ENCODE measurements around the gene ADH1C.
"Not testable (repeated sequence)": the region's sequence is repeated elsewhere in the genome, so short reads cannot be mapped to it uniquely, and the experiment has no call there.

ADH1C gene

GRCh38 chr4:99352602-99353537 lies at the start of gene ADH1C:
Gene ADH1C, minus strand, starts transcription at chr4:99352746. Its CDS starts 71 bp downstream, at chr4:99352675.
- no peak for DNase-seq (ENCODE audit: low spot score)

- no peak for DNase-seq (ENCODE audit: low spot score)
Measured at GRCh38 chr4:99400831-99401230, 48.3 kb upstream of the ADH1C start.

DNA sequence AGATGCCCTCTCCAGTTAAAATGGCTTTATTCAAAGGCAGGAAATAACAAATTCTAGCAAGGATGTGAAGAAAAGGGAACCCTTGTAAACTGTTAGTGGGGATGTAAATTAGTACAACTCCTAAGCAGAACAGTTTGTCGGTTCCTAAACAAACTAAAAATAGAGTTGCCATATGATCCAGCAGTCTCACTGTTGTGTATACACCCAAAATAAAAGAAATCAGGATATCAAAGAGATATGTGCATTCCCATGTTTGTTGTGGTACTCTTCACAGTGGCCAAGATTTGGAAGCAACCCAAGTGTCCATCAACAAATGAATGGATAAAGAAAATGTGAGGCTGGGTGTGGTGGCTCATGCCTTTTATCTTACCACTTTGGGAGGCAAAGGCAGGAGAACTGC lies 46.5 kb upstream of the ADH1C start:
- no peak for DNase-seq (ENCODE audit: low spot score)

DNA sequence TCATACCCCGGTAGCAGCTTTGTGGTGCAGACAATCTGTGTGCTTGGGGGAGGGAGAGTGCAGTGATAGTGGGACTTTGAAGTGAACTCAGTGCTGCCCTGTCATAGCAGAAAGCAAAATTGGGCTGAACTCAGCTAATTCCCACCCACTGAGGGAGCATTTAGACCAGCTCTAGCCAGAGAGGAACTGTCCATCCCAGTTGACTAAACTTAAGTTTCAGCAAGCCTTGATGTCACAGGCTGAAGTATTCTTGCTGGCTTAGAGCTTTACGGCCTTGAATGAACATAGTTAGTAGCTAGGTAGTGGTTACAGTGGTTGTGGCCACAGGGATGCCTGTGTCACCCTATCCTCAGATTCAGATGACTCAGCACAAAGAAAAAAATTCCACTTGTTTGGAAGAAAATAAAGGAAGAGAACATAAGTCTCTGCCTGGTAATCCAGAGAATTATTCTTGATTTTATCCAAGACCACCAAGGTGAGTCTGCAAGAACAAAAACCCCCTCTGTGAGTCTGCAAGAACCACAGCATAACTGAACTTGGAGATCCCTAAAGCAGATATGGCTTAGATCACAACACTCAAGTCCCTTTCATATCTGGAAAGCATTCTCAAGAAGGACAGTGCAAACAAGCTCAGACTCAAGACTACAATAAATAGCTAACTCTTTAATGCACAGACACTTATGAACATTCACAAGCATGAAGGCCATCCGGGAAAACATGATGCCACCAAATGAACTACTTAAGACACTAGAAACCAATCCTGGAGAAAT lies 43.2 kb upstream of the ADH1C start:
- DNase-seq (ENCODE audit: low spot score), result no peak

DNA sequence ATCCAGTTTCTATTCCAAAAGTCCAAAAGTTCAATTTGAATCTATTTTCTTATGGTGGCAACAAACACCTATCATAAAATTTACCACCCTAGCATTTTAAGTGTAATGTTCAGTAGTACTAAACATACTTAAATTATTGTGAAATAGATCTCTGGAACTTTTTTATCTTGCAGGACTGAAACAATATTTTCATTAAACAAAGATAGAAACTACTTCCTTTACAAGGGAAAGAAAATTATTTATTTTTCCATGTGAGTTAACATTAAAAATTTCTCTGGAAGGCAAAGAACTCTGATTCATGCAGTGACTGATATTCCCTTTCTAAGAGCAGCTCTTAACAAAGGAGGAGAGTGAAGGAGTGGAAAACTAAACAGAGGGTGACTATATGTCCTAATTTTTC lies 42.4 kb upstream of the ADH1C start:
- DNase-seq (ENCODE audit: low spot score), result no peak

GRCh38 chr4:99390055-99390454 lies 37.5 kb upstream of the ADH1C start:
- DNase-seq (ENCODE audit: low spot score), result no peak

DNA sequence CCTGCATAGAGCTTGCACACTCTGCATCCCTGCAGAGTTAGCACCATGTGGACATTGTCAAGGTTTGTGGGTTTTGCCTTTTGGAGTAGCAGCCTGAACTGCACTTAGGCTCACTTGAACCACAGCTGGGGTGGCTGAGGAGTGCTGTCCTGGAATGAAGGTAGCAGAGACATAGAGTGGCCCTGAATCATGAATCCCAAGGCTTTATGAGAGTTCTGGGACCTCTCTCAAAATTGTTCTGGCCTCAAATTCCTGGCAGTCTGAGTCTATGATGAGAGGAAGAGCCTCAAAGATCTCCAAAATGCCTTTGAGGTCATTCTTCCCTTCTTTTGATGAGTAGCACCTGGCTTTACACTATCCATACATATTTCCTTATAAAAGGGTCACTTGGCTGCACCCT lies 37.1 kb upstream of the ADH1C start:
- no peak for DNase-seq (ENCODE audit: low spot score)

DNA sequence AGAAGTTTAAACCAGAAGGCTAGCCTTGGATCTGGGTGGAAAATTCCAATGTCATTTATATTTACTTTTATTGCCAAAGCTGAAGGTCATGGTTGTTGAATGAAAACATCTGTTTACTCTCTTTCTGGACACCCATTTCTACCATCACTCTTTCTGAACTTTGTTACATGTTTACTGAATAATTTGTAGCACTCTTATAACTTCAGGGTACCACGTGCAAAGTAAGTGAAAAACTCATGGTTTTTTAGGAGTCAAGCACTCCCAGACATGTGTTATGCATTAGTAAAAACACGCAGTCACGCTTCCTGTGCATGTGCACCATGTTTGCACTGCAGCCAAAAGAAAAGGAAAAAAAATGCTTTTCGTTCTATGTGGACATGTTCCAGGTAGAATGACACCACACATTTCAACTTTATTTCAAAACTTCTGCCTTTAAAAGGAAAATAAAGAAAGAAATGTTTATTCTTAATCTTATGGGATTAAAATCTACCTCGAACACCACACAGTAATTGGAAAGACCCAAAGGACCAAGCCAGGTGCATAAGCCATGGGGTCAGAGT lies 31.4 kb upstream of the ADH1C start:
- no peak for DNase-seq (ENCODE audit: low spot score)

DNA sequence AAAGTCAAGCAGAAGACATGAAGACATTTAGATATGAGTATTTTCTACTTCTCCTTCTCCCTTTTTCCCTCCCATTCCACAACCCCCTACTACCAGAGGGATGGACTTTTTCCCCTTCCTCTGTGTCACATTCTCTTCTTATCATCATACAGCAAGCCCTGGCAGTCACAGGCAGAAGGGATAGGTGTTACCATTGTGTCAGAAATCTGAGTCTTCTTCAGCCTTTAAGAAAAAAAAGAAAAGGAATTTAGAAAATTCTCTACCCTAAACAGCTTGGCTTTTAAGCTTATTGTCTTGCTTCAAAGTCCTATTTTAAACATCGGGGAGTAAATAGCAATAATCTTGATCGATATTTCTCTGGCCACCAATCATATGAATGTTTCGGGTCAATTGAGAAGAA lies 30.9 kb upstream of the ADH1C start:
- no peak for DNase-seq (ENCODE audit: low spot score)

DNA sequence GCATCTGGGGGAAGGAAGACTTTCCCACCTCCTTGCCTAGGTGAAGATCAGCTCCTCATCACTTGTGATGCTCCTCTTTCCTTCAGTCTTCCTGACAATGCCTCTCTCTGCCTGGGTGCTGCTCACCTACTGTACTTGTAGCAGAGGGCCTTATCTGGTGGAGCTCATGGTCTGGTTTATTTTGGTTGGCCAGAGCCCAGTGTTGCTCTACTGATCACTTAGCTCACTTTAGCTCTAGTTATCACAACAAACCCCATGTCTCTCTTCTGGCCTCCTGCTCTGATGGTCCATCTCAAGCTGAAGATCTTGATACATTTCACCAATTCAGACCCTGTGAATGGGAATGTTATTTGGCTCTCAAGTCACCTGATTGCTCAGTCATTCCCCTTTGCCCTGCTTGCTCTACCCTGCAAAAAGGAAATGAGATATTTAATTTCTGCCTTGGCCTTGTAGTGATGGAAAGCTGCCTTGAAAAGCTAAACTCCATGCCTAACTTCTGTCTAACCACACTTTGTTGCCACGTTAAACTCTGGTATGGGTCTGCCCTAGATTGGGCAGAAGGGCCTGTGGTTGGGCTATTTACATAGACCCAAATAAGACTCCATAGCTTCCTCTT lies 30.3 kb upstream of the ADH1C start:
- no peak for DNase-seq (ENCODE audit: low spot score)

GRCh38 chr4:99381588-99382175 lies 29.1 kb upstream of the ADH1C start:
- DNase-seq (ENCODE audit: low spot score), result no peak

DNA sequence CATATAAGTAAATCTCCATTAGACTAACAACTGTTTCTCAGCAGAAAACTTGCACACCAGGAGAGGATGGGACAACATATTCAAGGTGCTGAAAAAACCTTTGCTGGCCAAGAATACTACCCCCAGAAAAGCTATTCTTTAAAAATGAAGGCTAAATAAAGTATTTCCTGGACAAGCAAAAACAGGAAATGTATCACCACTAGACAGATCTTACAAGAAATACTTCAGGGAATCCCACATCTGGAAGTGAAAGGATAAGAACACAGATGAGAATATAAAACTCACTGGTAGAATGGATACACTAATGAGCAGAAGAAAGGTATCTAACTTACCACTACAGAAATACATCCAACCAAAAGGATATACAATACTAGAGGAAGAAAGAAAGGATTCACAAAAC lies 27.0 kb upstream of the ADH1C start:
- DNase-seq (ENCODE audit: low spot score), result no peak

DNA sequence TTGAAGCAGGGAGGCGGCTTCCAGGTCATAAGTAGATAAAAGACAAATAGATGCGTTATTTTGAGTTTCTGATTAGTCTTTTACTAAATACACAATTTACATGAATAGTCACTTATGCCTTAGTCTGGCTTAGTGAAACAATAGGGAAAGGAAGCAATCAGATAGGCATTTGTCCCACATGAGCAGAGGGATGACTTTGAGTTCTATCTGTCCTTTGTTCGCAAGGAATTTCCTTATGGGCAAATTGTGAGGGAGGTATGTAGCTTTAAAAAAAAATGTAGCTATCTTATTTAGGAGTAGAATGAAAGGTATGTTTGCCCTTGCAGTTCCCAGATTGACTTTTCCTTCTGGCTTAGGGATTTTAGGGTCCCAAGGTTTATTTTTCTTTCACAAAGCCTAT lies 26.3 kb upstream of the ADH1C start:
- no peak for DNase-seq (ENCODE audit: low spot score)

GRCh38 chr4:99377341-99377740 lies 24.8 kb upstream of the ADH1C start:
- peak; percentile 21 for DNase-seq (ENCODE audit: low spot score)

- DNase-seq (ENCODE audit: low spot score), result not testable (repeated sequence)
Measured at GRCh38 chr4:99372464-99372863, 19.9 kb upstream of the ADH1C start.

DNA sequence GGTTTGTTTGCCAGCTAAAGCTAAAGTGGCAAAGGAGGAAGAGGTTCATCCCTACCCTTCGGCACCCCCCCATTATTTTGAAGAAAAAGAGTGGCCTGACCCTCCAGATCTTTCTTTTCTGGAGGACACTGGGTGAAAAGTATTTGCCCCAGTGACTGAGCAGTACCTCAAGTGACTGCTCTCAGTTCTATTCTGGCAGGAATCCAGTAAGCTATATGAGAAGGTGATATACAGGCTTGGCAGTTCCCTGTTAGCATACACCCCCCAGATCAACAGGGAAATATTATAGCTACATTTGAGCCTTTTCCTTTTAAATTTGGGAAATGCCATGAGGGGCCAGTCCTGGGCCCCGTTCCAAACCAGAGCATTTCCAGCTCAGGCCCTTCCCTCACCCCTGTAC lies 15.3 kb upstream of the ADH1C start:
- not testable (repeated sequence) for DNase-seq (ENCODE audit: low spot score)

DNA sequence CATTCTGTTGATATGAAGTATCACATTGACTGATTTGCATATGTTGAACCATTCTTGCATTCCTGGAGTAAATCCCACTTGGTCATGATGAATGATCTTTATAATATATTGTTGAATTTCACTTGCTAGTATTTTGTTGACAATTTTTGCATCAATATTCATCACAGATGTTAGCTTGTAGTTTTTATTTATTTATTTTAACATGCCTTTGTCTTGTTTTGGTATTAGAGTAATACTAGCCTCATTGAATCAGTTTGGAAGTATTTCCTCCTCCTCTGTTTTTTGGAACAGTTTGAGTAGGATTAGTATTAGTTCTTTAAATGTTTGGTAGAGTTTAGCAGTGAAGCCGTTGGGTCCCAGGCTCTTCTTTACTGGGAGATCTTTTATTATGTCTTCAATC lies 13.9 kb upstream of the ADH1C start:
- no peak for DNase-seq (ENCODE audit: low spot score)

DNA sequence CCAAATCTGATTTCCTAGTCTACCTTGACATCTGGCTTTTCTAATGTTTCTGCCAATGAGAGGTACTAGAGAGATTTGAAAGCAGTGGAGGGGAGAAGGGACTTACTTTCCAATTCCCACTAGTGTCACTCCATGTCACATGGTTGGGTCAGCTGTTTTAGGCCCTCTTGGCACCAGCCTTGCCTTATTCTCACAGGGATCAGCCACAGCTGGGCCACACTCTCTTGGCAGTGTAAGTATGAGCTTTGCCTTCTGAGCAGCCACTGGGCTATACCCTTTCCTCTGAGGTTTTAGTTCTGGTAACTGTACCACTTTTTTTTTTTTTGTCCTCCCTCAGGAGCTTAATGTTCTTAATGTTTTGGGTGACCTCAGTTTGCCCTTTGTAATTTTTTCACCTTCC lies 10.2 kb upstream of the ADH1C start:
- DNase-seq (ENCODE audit: low spot score), result no peak

- DNase-seq (ENCODE audit: low spot score), result no peak
Measured at GRCh38 chr4:99361899-99362275, 9.3 kb upstream of the ADH1C start.

- no peak for DNase-seq (ENCODE audit: low spot score)
Measured at GRCh38 chr4:99361268-99361898, 8.8 kb upstream of the ADH1C start.

- DNase-seq (ENCODE audit: low spot score), result no peak
Measured at GRCh38 chr4:99359480-99360204, 7.1 kb upstream of the ADH1C start.
